Gastroesophageal sphincter (tissue), 4 donors: ENCODE results near the gene FSTL5. TPM values are rescaled to one million over a fixed set of nuclear protein-coding genes. Genes with fewer than 3 reads are reported as not detected.

Experiments used
- ATAC-seq: fragments of 150-250 bp; one replicate; pipeline ENCODE4 v1.9.1; 2016; ENCODE audit warnings: mild to moderate bottlenecking, moderate library complexity
- H3K27ac ChIP-seq, 4 donors: fragments of 200-600 bp; sonication (generic) in 3 of 4; 1 replicate in 3 of 4; 2 replicates in 1 of 4; pipeline ENCODE4 v1.5.1; 2016 to 2019
- H3K27me3 ChIP-seq: fragments of 200-600 bp; sonication (generic); one replicate; pipeline ENCODE4 v1.5.1; 2019
- H3K36me3 ChIP-seq, 2 donors: fragments of 200-600 bp; sonication (generic); one replicate each; pipeline ENCODE4 v1.5.1; 2019; ENCODE audit warnings: control low read depth in 1 of 2
- H3K4me1 ChIP-seq, 3 donors: fragments of 200-600 bp; sonication (generic); 1 replicate in 2 of 3; 2 replicates in 1 of 3; pipeline ENCODE4 v1.5.1; 2016 to 2019; ENCODE audit warnings: control low read depth in 2 of 3
- H3K4me3 ChIP-seq, 2 donors: fragments of 200-600 bp; sonication (generic); one replicate each; pipeline ENCODE4 v1.5.1; 2019; ENCODE audit warnings: mild to moderate bottlenecking in 1 of 2, moderate library complexity in 1 of 2
- H3K9me3 ChIP-seq, 3 donors: fragments of 200-600 bp; sonication (generic); one replicate each; pipeline ENCODE4 v1.5.1; 2017 to 2019; ENCODE audit warnings: control low read depth in 2 of 3
- EP300 ChIP-seq: sonication (generic); formaldehyde crosslinking; IDR thresholded peaks from one replicate; pipeline ENCODE4 v1.6.1; 2017; ENCODE audit warnings: antibody characterized with exemption, mild to moderate bottlenecking
- POLR2A ChIP-seq, 2 donors: fragments of 450-650 bp; IDR thresholded peaks; one replicate each; pipeline ENCODE4 v1.6.1; 2017; ENCODE audit warnings: antibody characterized with exemption in 2 of 2, mild to moderate bottlenecking in 2 of 2, moderate library complexity in 1 of 2
- POLR2AphosphoS5 ChIP-seq: sonication (generic); formaldehyde crosslinking; IDR thresholded peaks from one replicate; pipeline ENCODE4 v1.6.1; 2017; ENCODE audit warnings: antibody characterized with exemption
- WGBS, 2 donors: methylation state at CpG; one replicate each; pipeline ENCODE4 v1.1.5; 2018; ENCODE audit warnings: low coverage in 1 of 2; 5-methylcytosine and 5-hydroxymethylcytosine counted together
- total RNA-seq, 4 donors: library from RNA; depleted of rRNA; stranded (reverse); fragments of >200 nt; gene quantifications; one replicate each; pipeline ENCODE4 v1.1.0, GENCODE V29; 2016
- TF ChIP-seq, protein P1 (sequence below), 4 experiments: fragments of 200-600 bp in 2 of 4; fragments of 450-650 bp in 2 of 4; sonication (generic) in 1 of 4; IDR thresholded peaks; one replicate each; pipeline ENCODE4 v1.5.1; 2017 to 2019; ENCODE audit warnings: antibody characterized with exemption in 4 of 4, mild to moderate bottlenecking in 2 of 4, moderate library complexity in 2 of 4

FSTL5 gene
- total RNA-seq, 4 donors from 2014 or later: 0.27 to 0.57 TPM; not detected in 2

GRCh38 chr4:162164906-162165510 lies 1.2 kb upstream of the FSTL5 start:
- Histone ChIP-seq H3K9me3 (no peaks in the 10 kb centered on the region), H3K4me1 (peaks cover 0 to 14% (median 0%) of the 10 kb centered on the region in 3 donors), H3K36me3 (no peaks in the 10 kb centered on the region), H3K4me3 (no peak overlapping the region), H3K27ac (no peak overlapping the region), H3K27me3 (peaks cover 24% of the 10 kb centered on the region)
- ATAC-seq: no peak
- TF ChIP-seq POLR2A (IDR thresholded peaks at IDR 0.05): no peak
- no peak for TF ChIP-seq EP300
- TF ChIP-seq POLR2AphosphoS5: no peak
- TF ChIP-seq, protein P1, sequence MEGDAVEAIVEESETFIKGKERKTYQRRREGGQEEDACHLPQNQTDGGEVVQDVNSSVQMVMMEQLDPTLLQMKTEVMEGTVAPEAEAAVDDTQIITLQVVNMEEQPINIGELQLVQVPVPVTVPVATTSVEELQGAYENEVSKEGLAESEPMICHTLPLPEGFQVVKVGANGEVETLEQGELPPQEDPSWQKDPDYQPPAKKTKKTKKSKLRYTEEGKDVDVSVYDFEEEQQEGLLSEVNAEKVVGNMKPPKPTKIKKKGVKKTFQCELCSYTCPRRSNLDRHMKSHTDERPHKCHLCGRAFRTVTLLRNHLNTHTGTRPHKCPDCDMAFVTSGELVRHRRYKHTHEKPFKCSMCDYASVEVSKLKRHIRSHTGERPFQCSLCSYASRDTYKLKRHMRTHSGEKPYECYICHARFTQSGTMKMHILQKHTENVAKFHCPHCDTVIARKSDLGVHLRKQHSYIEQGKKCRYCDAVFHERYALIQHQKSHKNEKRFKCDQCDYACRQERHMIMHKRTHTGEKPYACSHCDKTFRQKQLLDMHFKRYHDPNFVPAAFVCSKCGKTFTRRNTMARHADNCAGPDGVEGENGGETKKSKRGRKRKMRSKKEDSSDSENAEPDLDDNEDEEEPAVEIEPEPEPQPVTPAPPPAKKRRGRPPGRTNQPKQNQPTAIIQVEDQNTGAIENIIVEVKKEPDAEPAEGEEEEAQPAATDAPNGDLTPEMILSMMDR (IDR thresholded peaks at IDR 0.05): no peak

- TF ChIP-seq POLR2A (IDR thresholded peaks at IDR 0.05) (no peak), EP300 (no peak), POLR2AphosphoS5 (no peak)
- TF ChIP-seq, protein P1 (IDR thresholded peaks at IDR 0.05): no peak
- ATAC-seq: no peak
- Histone ChIP-seq H3K36me3 (no peaks in the 10 kb centered on the region), H3K27ac (no peak overlapping the region), H3K9me3 (no peaks in the 10 kb centered on the region), H3K4me3 (no peak overlapping the region), H3K4me1 (peaks cover 0 to 14% (median 0%) of the 10 kb centered on the region in 3 donors), H3K27me3 (peaks cover 23% of the 10 kb centered on the region)
- 25 to 29% methylated on average over 2 of the region's 2 CpGs for WGBS, 2 donors
Measured at GRCh38 chr4:162162672-162163071, 1.1 kb downstream of the FSTL5 start.

- Histone ChIP-seq H3K36me3 (no peaks in the 10 kb centered on the region), H3K9me3 (no peaks in the 10 kb centered on the region), H3K27me3 (no peaks in the 10 kb centered on the region), H3K27ac (no peak overlapping the region), H3K4me1 (no peaks in the 10 kb centered on the region), H3K4me3 (no peak overlapping the region)
- no peak for TF ChIP-seq EP300
- no peak for TF ChIP-seq POLR2AphosphoS5
- WGBS, 2 donors: 74 to 83% methylated on average over 2 of the region's 2 CpGs
- ATAC-seq: no peak
Measured at GRCh38 chr4:162157241-162157640, 6.6 kb downstream of the FSTL5 start.

DNA sequence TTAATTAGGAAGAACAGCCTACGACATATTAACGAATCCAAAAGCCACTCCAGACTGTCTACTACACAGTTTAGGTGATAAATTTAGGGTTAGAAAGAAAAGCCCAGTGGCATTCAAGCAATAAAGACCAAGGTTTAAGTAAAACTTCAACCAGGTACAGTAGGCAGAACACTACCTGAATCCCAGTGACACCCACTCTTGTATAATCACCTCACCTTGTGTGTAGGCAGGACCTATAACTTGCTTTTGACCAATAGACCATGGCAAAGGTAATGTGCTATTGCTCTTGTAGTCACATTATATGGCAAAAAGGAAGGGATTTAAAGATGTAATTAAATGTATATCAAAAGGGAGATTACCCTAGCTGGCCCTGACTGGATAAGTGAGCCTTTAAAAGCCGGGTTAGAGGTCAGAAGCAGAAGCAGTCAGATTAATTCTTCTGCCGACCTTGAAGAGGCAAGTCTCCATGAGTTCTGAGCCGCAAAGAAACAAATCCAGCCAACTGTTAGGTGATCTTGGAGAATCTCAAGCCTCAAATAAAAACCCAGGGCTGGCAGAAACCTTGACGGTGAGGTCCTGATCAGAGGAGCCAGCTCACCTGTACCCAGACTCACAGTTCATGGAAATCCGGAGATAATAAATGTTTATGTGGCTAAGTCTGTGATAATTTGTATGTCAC lies 8.8 kb downstream of the FSTL5 start:
- H3K9me3 ChIP-seq: no peaks in the 10 kb centered on the region
- H3K27me3 ChIP-seq: no peaks in the 10 kb centered on the region
- ATAC-seq: no peak
- H3K4me3 ChIP-seq: no peak overlapping the region
- no peak for TF ChIP-seq EP300
- TF ChIP-seq, protein P1 (IDR thresholded peaks at IDR 0.05): no peak
- TF ChIP-seq POLR2AphosphoS5: no peak
- no peak for TF ChIP-seq POLR2A (IDR thresholded peaks at IDR 0.05)
- WGBS, 2 donors: 63 to 67% methylated on average over 5 to 7 of the region's 7 CpGs
- H3K27ac ChIP-seq: no peak overlapping the region
- no peaks in the 10 kb centered on the region for H3K4me1 ChIP-seq
- H3K36me3 ChIP-seq: no peaks in the 10 kb centered on the region

- H3K36me3 ChIP-seq: no peaks in the 10 kb centered on the region
- no peak overlapping the region for H3K27ac ChIP-seq
- no peaks in the 10 kb centered on the region for H3K27me3 ChIP-seq
- H3K9me3 ChIP-seq: no peaks in the 10 kb centered on the region
- no peak for ATAC-seq
- 28 to 46% methylated on average over 4 of the region's 4 CpGs for WGBS, 2 donors
- no peak overlapping the region for H3K4me3 ChIP-seq
- no peaks in the 10 kb centered on the region for H3K4me1 ChIP-seq
- no peak for TF ChIP-seq POLR2A (IDR thresholded peaks at IDR 0.05)
- TF ChIP-seq, protein P1 (IDR thresholded peaks at IDR 0.05): no peak
- TF ChIP-seq EP300: no peak
- TF ChIP-seq POLR2AphosphoS5: no peak
Measured at GRCh38 chr4:162151850-162152249, 11.9 kb downstream of the FSTL5 start.
